Measurements from ENCODE around the gene SPEM2. TPM values are rescaled to one million over a fixed set of nuclear protein-coding genes. Genes with fewer than 3 reads are reported as not detected.

Gene SPEM2
- polyA plus RNA-seq, 1 donor from 2014 or later: not detected

GRCh38 chr17:7409716-7410115 lies 15.7 kb upstream of the SPEM2 start:
- no peak overlapping the region for H3K27ac ChIP-seq (ENCODE audit: low read length)
- H3K9me3 ChIP-seq (ENCODE audit: low read length): no peaks in the 10 kb centered on the region
- no peaks in the 10 kb centered on the region for H3F3A ChIP-seq (ENCODE audit: insufficient read depth, low read length, poor library complexity, severe bottlenecking)
- H3K9me2 ChIP-seq (ENCODE audit: insufficient read depth, low read length): no peaks in the 10 kb centered on the region
- H4K20me1 ChIP-seq (ENCODE audit: insufficient read depth): peaks cover 2% of the 10 kb centered on the region
- H3K4me2 ChIP-seq (ENCODE audit: low read length): no peak overlapping the region
- H2AFZ ChIP-seq (ENCODE audit: low read depth, low read length): no peak overlapping the region
- H3K9ac ChIP-seq (ENCODE audit: low read length): no peak overlapping the region
- no peak overlapping the region for H3K4me3 ChIP-seq (ENCODE audit: low read length)
- H3K79me2 ChIP-seq (replicated peaks; ENCODE audit: insufficient read depth, low read length): peaks cover 29% of the 10 kb centered on the region
- H3K36me3 ChIP-seq (ENCODE audit: insufficient read depth, low read length): no peaks in the 10 kb centered on the region
- H3K27me3 ChIP-seq (ENCODE audit: insufficient read depth, low read depth, low read length): no peaks in the 10 kb centered on the region
- TF ChIP-seq RAD21 (conservative IDR thresholded peaks at IDR 0.05): no peak
- TF ChIP-seq EP300 (conservative IDR thresholded peaks at IDR 0.05; ENCODE audit: poor library complexity, severe bottlenecking): no peak
- TF ChIP-seq EZH2 (IDR thresholded peaks at IDR 0.05; ENCODE audit: borderline replicate concordance, insufficient read depth, low read length, poor library complexity, severe bottlenecking): no peak
- TF ChIP-seq CTCF (IDR thresholded peaks at IDR 0.05; ENCODE audit: poor library complexity, severe bottlenecking): no peak
- no peak for TF ChIP-seq MXI1 (conservative IDR thresholded peaks at IDR 0.05; ENCODE audit: poor library complexity, severe bottlenecking)
- no peak for TF ChIP-seq POLR2AphosphoS5 (IDR thresholded peaks at IDR 0.05)
- TF ChIP-seq TAF1 (IDR thresholded peaks at IDR 0.05; ENCODE audit: low read depth): no peak
- no peak for TF ChIP-seq SMC3 (conservative IDR thresholded peaks at IDR 0.05; ENCODE audit: poor library complexity)
- TF ChIP-seq REST (IDR thresholded peaks at IDR 0.05; ENCODE audit: borderline replicate concordance): no peak

GRCh38 chr17:7410634-7411426 lies 14.6 kb upstream of the SPEM2 start:
- peaks cover 20% of the 10 kb centered on the region for H3K79me2 ChIP-seq (replicated peaks; ENCODE audit: insufficient read depth, low read length)
- H3K4me2 ChIP-seq (ENCODE audit: low read length): no peak overlapping the region
- H3K27me3 ChIP-seq (ENCODE audit: insufficient read depth, low read depth, low read length): no peaks in the 10 kb centered on the region
- H3K9ac ChIP-seq (ENCODE audit: low read length): no peak overlapping the region
- H3K27ac ChIP-seq (ENCODE audit: low read length): no peak overlapping the region
- H3F3A ChIP-seq (ENCODE audit: insufficient read depth, low read length, poor library complexity, severe bottlenecking): no peaks in the 10 kb centered on the region
- no peak overlapping the region for H2AFZ ChIP-seq (ENCODE audit: low read depth, low read length)
- TF ChIP-seq TAF1 (IDR thresholded peaks at IDR 0.05; ENCODE audit: low read depth) (no peak), EZH2 (IDR thresholded peaks at IDR 0.05; ENCODE audit: borderline replicate concordance, insufficient read depth, low read length, poor library complexity, severe bottlenecking) (no peak), POLR2AphosphoS5 (IDR thresholded peaks at IDR 0.05) (no peak), EP300 (conservative IDR thresholded peaks at IDR 0.05; ENCODE audit: poor library complexity, severe bottlenecking) (no peak), MXI1 (conservative IDR thresholded peaks at IDR 0.05; ENCODE audit: poor library complexity, severe bottlenecking) (no peak), REST (IDR thresholded peaks at IDR 0.05; ENCODE audit: borderline replicate concordance) (no peak), SMC3 (conservative IDR thresholded peaks at IDR 0.05; ENCODE audit: poor library complexity) (no peak), RAD21 (conservative IDR thresholded peaks at IDR 0.05) (no peak), CTCF (IDR thresholded peaks at IDR 0.05; ENCODE audit: poor library complexity, severe bottlenecking) (no peak)
- H3K4me3 ChIP-seq (ENCODE audit: low read length): no peak overlapping the region
- H4K20me1 ChIP-seq (ENCODE audit: insufficient read depth): peaks cover 2% of the 10 kb centered on the region
- H3K36me3 ChIP-seq (ENCODE audit: insufficient read depth, low read length): no peaks in the 10 kb centered on the region
- H3K9me3 ChIP-seq (ENCODE audit: low read length): no peaks in the 10 kb centered on the region
- no peaks in the 10 kb centered on the region for H3K9me2 ChIP-seq (ENCODE audit: insufficient read depth, low read length)
